Measurements from ENCODE around the gene FIGNL2.
"Not testable (repeated sequence)": the region's sequence is repeated elsewhere in the genome, so short reads cannot be mapped to it uniquely, and the experiment has no call there.

The FIGNL2 gene

GRCh38 chr12:51833448-51834227, 14.9 kb downstream of the FIGNL2 start:
- DNase-seq, result no peak

- no peak for DNase-seq
These were observed 16.0 kb downstream of the FIGNL2 start for GRCh38 chr12:51832354-51833107.

GRCh38 chr12:51831817-51832216, 16.7 kb downstream of the FIGNL2 start:
- not testable (repeated sequence) for DNase-seq

- no peak for DNase-seq
These were observed 18.9 kb downstream of the FIGNL2 start for GRCh38 chr12:51829641-51830040.

- DNase-seq, result no peak
These were observed 19.5 kb downstream of the FIGNL2 start for GRCh38 chr12:51829011-51829481.

GRCh38 chr12:51827925-51828818, 20.3 kb downstream of the FIGNL2 start:
- DNase-seq, result peak; percentile 48 to 68

GRCh38 chr12:51826881-51827280, 21.6 kb downstream of the FIGNL2 start:
- DNase-seq, result no peak

GRCh38 chr12:51825216-51825615, 23.3 kb downstream of the FIGNL2 start:
- no peak for DNase-seq

- DNase-seq, result peak in 1 of 2 experiments; percentile 12
These were observed 24.5 kb downstream of the FIGNL2 start for GRCh38 chr12:51823875-51824565.

GRCh38 chr12:51822956-51823355, 25.6 kb downstream of the FIGNL2 start:
- DNase-seq, result no peak

GRCh38 chr12:51822261-51822616, 26.3 kb downstream of the FIGNL2 start:
- DNase-seq, result no peak

GRCh38 chr12:51821440-51822260, 26.9 kb downstream of the FIGNL2 start:
- peak; percentile 41 to 44 for DNase-seq

- DNase-seq, result peak; percentile 85 to 86
These were observed 27.7 kb downstream of the FIGNL2 start for GRCh38 chr12:51820526-51821439.

GRCh38 chr12:51819736-51820525, 28.6 kb downstream of the FIGNL2 start:
- DNase-seq, result no peak

GRCh38 chr12:51818566-51819300, 29.8 kb downstream of the FIGNL2 start:
- DNase-seq, result no peak

- no peak for DNase-seq
These were observed 30.4 kb downstream of the FIGNL2 start for GRCh38 chr12:51818086-51818485.

GRCh38 chr12:51817027-51817953, 31.2 kb downstream of the FIGNL2 start:
- DNase-seq, result no peak

- DNase-seq, result no peak
These were observed 32.9 kb downstream of the FIGNL2 start for GRCh38 chr12:51815571-51815970.
